HG03039 (cell line): ENCODE results near the gene ATP8A2.

Experiments
- ATAC-seq: cut with Tn5 transposase; IDR thresholded peaks from one replicate; pipeline ENCODE4 v1.9.1; 2021; ENCODE audit warnings: mild to moderate bottlenecking, moderate library complexity; ENCODE audit not compliant: unreplicated experiment

ATP8A2 gene

DNA sequence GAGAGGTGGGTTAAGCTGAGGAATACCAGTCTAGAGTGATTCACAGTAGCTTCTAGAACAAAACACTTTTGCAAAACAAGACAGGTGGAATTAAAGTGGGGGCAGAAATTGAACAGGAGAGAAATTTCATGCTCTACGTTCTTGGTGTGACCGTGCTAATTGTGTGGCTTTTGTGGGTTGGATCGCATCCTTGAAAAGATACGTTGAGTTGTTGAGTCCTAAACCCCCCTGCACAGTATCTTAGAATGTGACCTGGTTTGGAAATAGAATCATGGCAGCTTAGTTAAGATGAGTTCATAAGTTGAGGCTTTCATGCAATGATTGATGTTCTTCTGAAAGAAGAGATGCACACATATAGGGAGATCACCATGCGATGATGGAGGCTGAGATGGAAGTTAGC lies 308.2 kb downstream of the ATP8A2 start:
- no peak for ATAC-seq

DNA sequence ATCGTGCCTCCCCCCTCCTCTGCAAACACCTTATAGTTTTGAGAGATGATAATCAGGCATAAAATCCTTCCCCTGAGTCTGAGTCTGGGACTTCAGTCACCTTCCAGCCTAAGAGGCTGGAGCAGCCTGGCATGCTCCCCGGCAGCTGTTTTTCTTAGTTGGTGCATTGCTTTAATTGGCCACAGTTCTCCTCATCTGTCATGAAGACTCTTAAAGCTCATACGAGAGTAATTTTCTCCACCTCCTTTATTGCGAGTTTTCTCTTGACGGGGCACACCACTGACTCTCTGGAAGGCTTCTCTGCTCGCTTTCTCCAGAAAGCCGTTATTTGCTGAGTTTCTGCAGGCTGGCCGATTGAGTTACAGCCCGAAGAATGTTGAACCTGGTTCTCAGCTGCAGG lies 310.5 kb downstream of the ATP8A2 start:
- no peak for ATAC-seq

DNA sequence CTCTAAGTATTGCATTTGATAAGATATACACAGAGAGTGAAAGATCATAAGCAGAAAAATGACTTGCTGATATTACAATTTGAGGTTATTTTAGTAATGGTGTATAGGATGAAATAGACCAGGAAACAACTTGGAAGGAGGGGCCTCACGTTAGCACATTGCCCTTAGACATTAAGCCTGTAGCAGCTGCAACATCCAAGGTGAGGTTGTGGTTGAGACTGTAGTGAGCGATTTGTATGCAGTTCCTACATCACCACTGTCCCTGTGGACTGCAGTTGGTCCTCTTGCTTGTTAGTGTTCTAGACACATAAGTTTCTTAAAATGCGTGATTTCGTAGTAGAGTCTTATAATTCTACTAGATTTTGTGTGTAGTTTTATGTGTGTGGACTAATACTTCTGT lies 311.3 kb downstream of the ATP8A2 start:
- ATAC-seq = no peak

GRCh38 chr13:25683662-25684370 lies 312.0 kb downstream of the ATP8A2 start:
- ATAC-seq = no peak

DNA sequence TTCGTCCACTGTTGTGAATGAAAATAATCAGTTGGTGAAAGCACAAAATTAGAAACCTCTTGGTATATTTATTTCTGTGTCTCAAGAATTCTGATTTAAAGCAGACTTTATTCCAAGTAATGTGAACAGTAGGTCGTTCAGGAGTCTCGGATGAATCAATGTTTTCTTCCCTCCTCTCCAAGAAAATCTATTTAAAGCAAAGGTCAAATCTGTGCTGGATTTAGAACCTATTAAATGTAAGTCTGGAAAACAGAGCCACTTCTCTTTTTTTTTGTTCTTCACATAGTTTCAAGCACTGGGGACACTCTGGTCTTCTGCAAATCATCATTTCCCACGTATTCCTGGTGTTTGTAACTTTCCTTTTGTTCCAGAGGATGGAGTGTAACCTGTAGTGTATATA lies 312.7 kb downstream of the ATP8A2 start:
- no peak for ATAC-seq

DNA sequence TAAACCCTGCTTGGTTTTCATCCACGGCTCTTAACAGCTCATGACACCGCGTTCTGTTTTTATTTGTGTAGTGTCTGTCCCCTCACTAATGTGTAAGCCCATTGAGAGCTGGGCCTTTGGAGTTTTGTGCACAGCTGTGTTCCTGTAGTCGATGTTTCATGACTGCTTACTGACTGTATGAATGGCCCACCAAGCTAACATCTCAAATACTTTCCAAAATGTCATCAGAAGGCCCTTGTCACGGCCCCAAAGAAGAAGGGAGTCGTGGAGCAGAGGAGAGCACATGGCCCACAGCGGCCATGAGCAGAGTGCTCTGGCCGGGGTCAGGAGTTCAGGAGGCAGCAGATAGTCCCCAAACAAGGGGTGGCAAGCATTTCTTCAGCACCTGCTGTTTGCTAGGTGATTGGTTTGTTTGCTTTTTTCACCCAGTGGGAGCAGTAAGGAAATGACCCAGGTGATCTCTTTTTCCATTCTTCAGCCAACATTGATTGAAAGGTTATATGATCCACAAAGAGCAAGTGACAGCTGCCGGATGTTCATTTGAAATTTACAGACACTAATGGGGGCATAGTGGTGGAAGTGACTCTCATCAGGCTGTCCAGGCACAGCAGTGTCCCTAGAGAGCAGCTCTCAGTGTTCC lies 315.2 kb downstream of the ATP8A2 start:
- ATAC-seq = no peak

DNA sequence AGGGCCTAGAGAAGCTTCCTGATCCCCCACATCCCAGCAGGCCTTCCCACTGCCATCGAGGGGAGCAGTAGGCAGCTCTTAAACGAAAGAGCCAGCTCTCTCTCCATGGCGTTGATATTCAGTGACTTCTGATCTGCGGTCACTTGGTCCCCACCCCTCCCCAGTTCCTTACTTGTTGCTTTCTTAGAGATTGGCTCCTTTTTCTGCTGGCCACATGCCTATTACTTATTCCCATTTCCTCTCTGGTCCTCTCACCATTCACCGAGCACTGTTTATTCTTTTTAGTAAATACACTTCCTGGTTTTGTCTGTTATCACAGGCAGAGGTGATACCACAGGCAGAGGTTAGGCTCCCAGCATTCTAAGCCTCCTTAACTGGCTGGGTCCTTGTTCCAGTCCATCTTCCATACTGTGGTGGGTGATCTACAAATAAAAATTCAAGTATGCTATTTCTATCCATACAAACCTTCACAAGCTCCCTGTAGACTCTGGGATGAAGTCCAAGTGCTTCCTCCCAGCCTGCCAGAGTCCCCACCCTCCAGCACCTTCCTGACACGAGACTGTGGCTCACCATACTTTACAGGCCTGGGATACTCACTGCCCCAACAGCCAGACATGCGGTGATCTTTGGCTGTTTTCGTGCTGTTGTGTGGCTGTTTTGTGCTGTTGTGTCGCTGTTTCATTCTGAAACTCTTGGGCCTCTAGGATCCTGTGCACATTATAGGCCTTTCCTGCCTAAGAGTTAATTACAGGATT lies 315.9 kb downstream of the ATP8A2 start:
- no peak for ATAC-seq

DNA sequence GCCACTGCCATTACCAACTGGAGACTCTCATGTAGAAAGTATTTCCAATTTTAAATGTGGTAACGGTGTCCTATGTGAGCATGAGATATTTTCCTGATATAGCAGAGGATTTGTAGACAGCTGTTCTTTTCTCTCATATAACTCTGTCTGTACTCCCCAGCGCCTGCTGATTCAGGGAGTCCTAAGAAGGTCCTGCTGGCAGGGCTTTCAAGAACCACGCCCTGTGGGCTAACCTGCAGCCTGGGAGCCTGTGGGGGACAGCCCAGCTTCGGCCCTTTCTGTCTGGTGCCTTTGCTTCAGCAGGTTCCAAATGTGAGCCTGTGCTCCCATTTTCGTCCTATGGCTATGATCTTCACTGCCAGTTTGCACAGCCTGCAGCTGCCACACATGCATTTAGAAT lies 316.8 kb downstream of the ATP8A2 start:
- no peak for ATAC-seq

- no peak for ATAC-seq
Measured at GRCh38 chr13:25689539-25689938, 317.8 kb downstream of the ATP8A2 start.

DNA sequence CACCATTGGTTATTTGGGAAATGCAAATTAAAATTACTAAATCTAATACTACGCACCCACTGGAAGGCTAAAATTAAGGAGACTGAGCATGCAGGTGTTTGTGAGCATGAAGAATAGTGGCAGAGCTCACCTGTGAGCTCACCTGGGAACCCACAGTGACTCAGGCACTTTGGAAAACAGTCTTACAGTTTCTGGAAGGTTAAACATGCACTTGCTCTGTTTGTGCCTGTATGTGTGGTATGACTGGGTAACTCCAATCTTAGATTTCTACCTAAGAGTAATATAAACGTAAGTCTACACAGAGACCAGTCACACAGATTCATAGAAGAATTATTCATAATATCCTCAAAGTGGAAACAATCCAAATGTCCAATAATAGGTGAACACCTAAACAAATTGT lies 318.8 kb downstream of the ATP8A2 start:
- no peak for ATAC-seq

DNA sequence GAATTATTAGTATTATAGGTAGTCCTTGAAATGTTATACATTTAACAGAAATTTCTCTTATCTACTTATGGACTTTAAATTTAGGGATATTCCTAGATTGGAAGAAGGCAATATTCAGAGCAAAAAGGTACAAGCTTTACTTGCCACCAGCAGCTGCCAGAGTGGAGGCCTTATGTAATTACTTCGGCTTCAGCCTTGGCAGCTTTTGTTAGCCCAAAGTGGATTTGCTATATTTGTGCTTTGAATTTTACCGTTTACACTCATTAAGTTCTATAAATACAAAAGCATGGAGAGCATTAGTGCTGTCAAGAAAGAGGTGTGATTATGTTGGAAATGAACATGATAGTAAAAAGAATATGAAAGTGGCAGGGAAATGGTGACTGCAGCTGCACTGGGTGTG lies 319.9 kb downstream of the ATP8A2 start:
- ATAC-seq = no peak

GRCh38 chr13:25692099-25692498 lies 320.3 kb downstream of the ATP8A2 start:
- ATAC-seq = no peak

GRCh38 chr13:25699056-25699455 lies 327.3 kb downstream of the ATP8A2 start:
- ATAC-seq = no peak

- no peak for ATAC-seq
Measured at GRCh38 chr13:25699600-25699999, 327.8 kb downstream of the ATP8A2 start.

- ATAC-seq = no peak
Measured at GRCh38 chr13:25701304-25701703, 329.5 kb downstream of the ATP8A2 start.

DNA sequence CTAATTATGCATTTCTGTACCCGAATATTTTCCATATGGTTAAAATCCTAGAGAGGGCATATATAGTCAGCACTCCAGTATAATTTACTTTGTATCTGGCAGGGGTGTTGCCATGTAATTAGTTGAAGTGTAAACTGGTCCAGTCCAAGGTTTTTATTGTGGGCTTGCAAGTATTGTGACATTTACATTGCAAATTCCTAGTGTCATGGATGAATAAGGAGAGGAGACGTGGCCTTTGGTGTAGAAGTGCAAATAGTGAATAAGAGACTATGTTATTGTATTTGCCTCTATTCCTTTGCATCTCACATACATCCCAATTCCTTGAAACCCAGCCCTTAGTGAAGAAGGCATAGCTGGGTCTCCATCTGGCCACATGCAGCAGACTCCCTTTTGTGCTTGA lies 330.6 kb downstream of the ATP8A2 start:
- no peak for ATAC-seq

- no peak for ATAC-seq
Measured at GRCh38 chr13:25707726-25708125, 336.0 kb downstream of the ATP8A2 start.

GRCh38 chr13:25708268-25708667 lies 336.5 kb downstream of the ATP8A2 start:
- ATAC-seq = no peak

DNA sequence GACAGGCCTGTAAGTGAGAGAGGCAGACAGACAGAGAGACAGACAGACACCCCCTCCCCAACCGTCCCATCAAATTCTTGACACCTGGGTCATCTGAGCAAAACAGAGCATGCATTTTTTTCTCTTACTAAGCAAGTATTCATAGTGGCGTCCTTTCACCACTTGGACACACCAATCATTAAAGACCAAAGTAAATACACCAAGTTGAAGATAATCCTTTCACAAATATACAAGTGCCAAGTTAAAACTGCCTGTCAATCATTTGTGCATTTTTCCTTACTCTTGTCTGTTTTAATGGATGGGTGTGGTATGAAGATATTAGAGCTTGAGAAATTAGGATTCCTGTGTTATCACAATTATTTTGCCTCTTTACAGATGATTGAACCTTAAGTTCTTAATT lies 337.3 kb downstream of the ATP8A2 start:
- ATAC-seq = no peak

DNA sequence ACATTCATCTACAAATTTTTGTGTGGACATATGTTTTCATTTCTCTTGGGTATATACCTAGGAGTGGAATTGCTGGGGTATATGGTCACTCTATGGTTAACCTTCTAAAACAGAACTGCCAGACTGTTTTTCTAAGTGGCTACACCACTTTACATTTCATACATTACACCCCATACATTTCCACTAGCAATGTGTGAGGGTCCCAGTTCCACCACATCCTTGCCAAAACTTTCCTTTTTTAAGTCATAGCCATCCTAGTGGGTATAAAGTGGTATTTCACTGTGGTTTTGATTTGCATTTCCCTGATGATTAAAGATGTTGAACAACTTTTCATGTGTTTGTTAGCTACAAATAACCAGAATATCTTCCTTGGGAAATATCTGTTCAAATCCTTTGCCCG lies 344.0 kb downstream of the ATP8A2 start:
- ATAC-seq = no peak

GRCh38 chr13:25717666-25718197 lies 346.0 kb downstream of the ATP8A2 start:
- no peak for ATAC-seq

GRCh38 chr13:25719666-25720065 lies 347.9 kb downstream of the ATP8A2 start:
- no peak for ATAC-seq
